ENCODE data around the gene SIPA1L2.

DNA sequence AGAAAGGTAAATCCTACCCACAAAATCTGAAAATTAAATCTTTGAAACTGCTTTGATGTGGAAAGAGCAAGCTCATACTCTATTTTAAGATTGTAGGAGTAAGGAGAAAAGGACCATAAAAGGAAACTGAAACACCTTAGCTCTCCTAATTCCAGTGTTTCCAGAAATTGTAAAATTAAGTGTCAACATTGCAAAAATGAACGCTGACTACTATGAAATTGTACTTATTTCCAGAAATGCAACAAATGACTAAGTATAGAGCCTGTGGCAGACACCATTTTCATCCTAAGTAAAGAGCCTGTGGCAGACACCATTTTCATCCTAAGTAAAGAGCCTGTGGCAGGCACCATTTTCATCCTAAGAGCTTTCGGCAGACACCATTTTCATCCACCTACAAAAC is 6.9 kb upstream of the SIPA1L2 start:
- TF ChIP-seq, protein P1, sequence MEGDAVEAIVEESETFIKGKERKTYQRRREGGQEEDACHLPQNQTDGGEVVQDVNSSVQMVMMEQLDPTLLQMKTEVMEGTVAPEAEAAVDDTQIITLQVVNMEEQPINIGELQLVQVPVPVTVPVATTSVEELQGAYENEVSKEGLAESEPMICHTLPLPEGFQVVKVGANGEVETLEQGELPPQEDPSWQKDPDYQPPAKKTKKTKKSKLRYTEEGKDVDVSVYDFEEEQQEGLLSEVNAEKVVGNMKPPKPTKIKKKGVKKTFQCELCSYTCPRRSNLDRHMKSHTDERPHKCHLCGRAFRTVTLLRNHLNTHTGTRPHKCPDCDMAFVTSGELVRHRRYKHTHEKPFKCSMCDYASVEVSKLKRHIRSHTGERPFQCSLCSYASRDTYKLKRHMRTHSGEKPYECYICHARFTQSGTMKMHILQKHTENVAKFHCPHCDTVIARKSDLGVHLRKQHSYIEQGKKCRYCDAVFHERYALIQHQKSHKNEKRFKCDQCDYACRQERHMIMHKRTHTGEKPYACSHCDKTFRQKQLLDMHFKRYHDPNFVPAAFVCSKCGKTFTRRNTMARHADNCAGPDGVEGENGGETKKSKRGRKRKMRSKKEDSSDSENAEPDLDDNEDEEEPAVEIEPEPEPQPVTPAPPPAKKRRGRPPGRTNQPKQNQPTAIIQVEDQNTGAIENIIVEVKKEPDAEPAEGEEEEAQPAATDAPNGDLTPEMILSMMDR (IDR thresholded peaks at IDR 0.05), result no peak
- no peak for TF ChIP-seq POLR2A (IDR thresholded peaks at IDR 0.05)

Data from uterus (tissue), 2 donors.